Measurements from ENCODE around the gene PRSS50.

The PRSS50 gene

DNA sequence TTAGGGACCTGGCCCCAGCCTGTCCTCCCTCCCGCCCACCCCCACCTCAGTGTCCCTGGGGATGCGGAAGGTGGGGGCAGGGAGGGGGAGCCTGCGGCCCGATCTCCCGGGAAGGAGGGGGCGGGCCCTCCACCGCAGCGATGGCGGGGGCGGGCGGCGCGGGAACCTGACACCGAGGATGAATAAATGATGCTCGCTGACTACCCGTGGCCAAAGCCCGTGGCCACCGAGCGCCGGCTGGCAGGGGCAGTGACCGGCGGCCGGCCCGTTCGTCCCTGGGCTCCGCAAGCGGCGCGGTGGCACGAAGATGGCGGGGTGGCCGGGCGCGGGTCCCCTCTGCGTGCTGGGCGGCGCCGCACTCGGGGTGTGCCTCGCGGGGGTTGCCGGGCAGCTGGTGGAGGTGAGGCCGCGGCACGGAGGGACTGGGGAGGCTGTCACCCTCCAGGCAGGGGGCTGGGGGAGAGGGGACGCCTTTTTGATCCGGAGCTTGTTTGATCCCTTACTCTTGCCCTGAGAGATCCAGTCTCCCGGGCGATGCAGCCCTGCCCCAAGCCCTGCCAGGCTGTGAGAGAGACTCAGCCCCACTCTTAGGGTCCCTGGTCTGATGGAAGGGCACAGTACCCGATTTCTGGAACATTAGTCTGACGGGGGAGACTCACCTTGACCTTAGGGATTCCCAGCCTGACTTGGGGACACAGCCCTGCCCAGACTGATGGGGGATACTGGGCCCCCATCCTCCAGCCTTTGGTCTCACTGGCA is 16.3 kb downstream of the PRSS50 start, which contains the start of gene TMIE:
Gene TMIE, plus strand, starts transcription at position 212 of the 759 bp plus-strand sequence. Its CDS starts 96 bp downstream, at position 308.
- TF ChIP-seq EGR1 (IDR thresholded peaks at IDR 0.05) (peak; percentile 36; the same call in 1 of the 2 replicates), EP300 (IDR thresholded peaks at IDR 0.05; ENCODE audit: borderline replicate concordance) (no peak), USF1 (IDR thresholded peaks at IDR 0.05) (no peak), FOXM1 (IDR thresholded peaks at IDR 0.05; ENCODE audit: borderline replicate concordance, low read depth) (no peak)
- TF ChIP-seq, protein P1, sequence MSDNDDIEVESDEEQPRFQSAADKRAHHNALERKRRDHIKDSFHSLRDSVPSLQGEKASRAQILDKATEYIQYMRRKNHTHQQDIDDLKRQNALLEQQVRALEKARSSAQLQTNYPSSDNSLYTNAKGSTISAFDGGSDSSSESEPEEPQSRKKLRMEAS (IDR thresholded peaks at IDR 0.05): no peak
- TF ChIP-seq, protein P2, sequence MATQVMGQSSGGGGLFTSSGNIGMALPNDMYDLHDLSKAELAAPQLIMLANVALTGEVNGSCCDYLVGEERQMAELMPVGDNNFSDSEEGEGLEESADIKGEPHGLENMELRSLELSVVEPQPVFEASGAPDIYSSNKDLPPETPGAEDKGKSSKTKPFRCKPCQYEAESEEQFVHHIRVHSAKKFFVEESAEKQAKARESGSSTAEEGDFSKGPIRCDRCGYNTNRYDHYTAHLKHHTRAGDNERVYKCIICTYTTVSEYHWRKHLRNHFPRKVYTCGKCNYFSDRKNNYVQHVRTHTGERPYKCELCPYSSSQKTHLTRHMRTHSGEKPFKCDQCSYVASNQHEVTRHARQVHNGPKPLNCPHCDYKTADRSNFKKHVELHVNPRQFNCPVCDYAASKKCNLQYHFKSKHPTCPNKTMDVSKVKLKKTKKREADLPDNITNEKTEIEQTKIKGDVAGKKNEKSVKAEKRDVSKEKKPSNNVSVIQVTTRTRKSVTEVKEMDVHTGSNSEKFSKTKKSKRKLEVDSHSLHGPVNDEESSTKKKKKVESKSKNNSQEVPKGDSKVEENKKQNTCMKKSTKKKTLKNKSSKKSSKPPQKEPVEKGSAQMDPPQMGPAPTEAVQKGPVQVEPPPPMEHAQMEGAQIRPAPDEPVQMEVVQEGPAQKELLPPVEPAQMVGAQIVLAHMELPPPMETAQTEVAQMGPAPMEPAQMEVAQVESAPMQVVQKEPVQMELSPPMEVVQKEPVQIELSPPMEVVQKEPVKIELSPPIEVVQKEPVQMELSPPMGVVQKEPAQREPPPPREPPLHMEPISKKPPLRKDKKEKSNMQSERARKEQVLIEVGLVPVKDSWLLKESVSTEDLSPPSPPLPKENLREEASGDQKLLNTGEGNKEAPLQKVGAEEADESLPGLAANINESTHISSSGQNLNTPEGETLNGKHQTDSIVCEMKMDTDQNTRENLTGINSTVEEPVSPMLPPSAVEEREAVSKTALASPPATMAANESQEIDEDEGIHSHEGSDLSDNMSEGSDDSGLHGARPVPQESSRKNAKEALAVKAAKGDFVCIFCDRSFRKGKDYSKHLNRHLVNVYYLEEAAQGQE (IDR thresholded peaks at IDR 0.05; ENCODE audit: low read depth): no peak

DNA sequence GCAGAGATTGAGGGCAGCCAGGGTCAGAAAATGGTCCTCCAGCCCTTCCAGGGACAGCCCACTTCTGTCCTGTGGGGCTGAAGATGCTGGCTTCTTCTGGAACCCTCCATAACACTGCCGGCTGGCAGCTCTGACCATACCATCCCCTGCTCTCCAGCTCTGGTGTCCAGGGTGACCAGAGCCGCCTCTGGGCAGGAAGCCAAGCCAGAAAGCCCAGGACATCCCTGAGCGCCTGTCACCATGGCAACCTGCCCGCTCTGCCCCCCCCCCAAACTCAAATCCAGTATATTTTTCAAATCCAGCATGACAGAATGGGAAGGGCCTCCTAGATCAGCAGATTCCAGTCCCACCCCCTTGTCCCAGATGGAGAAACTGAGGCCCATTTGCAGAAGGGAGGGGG is 16.9 kb downstream of the PRSS50 start:
- TF ChIP-seq NFIC (IDR thresholded peaks at IDR 0.05) (peak; percentile 58), TEAD4 (IDR thresholded peaks at IDR 0.05) (no peak)

GRCh38 chr3:46699676-46700523 is 17.8 kb downstream of the PRSS50 start:
- TF ChIP-seq TCF12 (IDR thresholded peaks at IDR 0.05; ENCODE audit: low read depth) (no peak), FOXM1 (IDR thresholded peaks at IDR 0.05; ENCODE audit: borderline replicate concordance, low read depth) (no peak), TEAD4 (IDR thresholded peaks at IDR 0.05) (no peak), RAD21 (IDR thresholded peaks at IDR 0.05; ENCODE audit: low read depth) (no peak), USF1 (IDR thresholded peaks at IDR 0.05) (no peak), CEBPB (IDR thresholded peaks at IDR 0.05) (no peak), EP300 (IDR thresholded peaks at IDR 0.05; ENCODE audit: borderline replicate concordance) (no peak), TAF1 (IDR thresholded peaks at IDR 0.05; ENCODE audit: low read depth) (no peak), EGR1 (IDR thresholded peaks at IDR 0.05) (no peak), CREB1 (IDR thresholded peaks at IDR 0.05; ENCODE audit: low read depth) (no peak)

- TF ChIP-seq FOXM1 (IDR thresholded peaks at IDR 0.05; ENCODE audit: borderline replicate concordance, low read depth) (no peak), CEBPB (IDR thresholded peaks at IDR 0.05) (no peak), NFIC (IDR thresholded peaks at IDR 0.05) (no peak), TAF1 (IDR thresholded peaks at IDR 0.05; ENCODE audit: low read depth) (no peak), TCF12 (IDR thresholded peaks at IDR 0.05; ENCODE audit: low read depth) (no peak), EGR1 (IDR thresholded peaks at IDR 0.05) (no peak)
- TF ChIP-seq, protein P1 (IDR thresholded peaks at IDR 0.05): no peak
These were observed 21.4 kb downstream of the PRSS50 start for GRCh38 chr3:46695962-46696894.

DNA sequence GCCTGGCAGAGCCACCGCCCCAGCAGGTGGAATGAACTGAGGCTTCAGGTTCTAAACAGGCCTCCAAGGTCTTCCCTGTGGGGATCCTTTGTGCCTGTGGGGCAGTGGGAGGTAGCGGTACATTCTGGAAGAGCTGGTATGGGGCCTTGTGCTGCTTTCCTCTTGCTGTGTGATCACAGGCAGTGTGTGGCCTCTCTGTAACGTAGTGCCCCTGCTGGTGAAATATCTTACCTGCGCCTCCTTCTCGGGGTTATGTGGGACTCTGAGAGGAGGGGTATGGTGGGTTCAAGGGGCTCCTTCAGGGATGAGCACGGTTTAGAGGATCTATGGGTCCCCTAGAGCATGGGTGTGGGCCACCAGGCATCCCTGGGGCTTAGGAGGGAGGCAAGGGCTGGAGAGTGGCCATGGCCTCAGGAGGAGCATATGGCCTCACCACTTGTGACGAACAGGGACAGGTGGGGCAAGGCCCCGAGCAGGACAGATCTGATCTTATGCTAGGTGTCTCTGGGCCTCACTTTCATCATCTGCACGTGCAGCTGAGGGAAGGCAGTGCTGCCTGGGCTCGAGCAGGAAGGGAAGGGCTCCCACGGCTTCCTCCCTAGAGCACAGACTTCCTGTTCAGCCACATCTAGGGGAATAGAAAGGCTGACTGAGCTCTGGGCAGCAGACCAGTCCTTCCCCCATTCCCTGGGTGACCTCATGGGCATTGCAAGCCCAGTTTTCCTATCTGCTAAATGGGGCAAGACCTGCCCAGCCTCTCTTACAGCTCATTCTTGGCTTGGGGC is 22.3 kb downstream of the PRSS50 start:
- TF ChIP-seq RAD21 (IDR thresholded peaks at IDR 0.05; ENCODE audit: low read depth): peak; percentile 32; the same call in 1 of the 2 replicates
- TF ChIP-seq, protein P1 (IDR thresholded peaks at IDR 0.05): no peak
- TF ChIP-seq CREB1 (IDR thresholded peaks at IDR 0.05; ENCODE audit: low read depth): no peak
- no peak for TF ChIP-seq TEAD4 (IDR thresholded peaks at IDR 0.05)
- peak; percentile 80 for TF ChIP-seq NFIC (IDR thresholded peaks at IDR 0.05)

DNA sequence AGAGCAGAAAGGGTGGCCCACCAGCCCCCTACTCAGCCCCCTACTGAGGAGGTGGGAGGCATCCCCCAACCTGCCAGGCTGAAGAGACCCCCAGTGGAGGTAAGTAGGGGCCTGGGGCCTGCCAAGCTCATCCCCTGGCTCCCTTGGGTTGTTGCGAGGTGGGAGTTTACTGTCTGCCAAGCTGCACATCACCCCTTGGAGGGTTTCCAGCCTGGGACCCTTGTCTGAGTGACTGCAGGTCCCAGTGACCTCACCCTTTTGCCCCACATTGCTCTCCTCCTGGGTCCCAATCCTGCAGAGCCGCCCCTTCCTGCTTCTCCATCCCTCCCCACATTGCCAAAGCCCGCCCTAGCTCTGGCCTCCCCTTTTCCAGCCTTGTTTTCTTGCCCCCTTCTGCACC is 23.1 kb downstream of the PRSS50 start:
- TF ChIP-seq TAF1 (IDR thresholded peaks at IDR 0.05; ENCODE audit: low read depth) (no peak), YY1 (IDR thresholded peaks at IDR 0.05; ENCODE audit: low read depth) (no peak), ZBTB7A (IDR thresholded peaks at IDR 0.05; ENCODE audit: low read depth) (no peak)

Measured in Ishikawa (cell line).